ENCODE data around the gene CYP2J2.
"Not testable (repeated sequence)": the region's sequence is repeated elsewhere in the genome, so short reads cannot be mapped to it uniquely, and the experiment has no call there.

The CYP2J2 gene

DNA sequence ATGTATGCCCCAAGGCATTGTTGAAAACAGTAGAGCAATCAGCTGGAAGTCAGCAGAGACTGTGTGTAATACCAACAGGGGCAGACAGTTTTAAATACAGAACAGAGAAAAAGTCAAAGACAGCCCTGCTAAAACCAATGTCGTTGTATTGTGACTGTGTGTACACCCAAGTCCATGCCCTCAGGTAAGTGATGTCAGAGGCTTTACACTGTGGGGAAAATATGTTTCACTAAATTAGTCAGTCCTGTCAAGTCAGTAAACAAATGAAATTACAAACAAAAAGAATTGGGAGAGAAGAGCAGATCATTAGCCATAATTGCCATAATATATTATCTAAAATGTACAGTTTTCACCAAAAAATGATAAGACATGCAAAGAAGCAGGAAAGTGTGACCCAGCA is 2.4 kb upstream of the CYP2J2 start:
- no peak overlapping the region for H3K4me3 ChIP-seq (ENCODE audit: low read depth, low read length)
- no peak for DNase-seq (ENCODE audit: low read depth)
- no peak for TF ChIP-seq POLR2A (IDR thresholded peaks at IDR 0.05; ENCODE audit: extremely low read depth, insufficient read length)
- TF ChIP-seq MYC (IDR thresholded peaks at IDR 0.05; ENCODE audit: low read depth, low read length), result no peak
- TF ChIP-seq, protein P1, sequence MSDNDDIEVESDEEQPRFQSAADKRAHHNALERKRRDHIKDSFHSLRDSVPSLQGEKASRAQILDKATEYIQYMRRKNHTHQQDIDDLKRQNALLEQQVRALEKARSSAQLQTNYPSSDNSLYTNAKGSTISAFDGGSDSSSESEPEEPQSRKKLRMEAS (IDR thresholded peaks at IDR 0.05; ENCODE audit: low read depth, low read length), result no peak
- TF ChIP-seq, protein P2, sequence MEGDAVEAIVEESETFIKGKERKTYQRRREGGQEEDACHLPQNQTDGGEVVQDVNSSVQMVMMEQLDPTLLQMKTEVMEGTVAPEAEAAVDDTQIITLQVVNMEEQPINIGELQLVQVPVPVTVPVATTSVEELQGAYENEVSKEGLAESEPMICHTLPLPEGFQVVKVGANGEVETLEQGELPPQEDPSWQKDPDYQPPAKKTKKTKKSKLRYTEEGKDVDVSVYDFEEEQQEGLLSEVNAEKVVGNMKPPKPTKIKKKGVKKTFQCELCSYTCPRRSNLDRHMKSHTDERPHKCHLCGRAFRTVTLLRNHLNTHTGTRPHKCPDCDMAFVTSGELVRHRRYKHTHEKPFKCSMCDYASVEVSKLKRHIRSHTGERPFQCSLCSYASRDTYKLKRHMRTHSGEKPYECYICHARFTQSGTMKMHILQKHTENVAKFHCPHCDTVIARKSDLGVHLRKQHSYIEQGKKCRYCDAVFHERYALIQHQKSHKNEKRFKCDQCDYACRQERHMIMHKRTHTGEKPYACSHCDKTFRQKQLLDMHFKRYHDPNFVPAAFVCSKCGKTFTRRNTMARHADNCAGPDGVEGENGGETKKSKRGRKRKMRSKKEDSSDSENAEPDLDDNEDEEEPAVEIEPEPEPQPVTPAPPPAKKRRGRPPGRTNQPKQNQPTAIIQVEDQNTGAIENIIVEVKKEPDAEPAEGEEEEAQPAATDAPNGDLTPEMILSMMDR (IDR thresholded peaks at IDR 0.05; ENCODE audit: low read depth, low read length), result no peak

DNA sequence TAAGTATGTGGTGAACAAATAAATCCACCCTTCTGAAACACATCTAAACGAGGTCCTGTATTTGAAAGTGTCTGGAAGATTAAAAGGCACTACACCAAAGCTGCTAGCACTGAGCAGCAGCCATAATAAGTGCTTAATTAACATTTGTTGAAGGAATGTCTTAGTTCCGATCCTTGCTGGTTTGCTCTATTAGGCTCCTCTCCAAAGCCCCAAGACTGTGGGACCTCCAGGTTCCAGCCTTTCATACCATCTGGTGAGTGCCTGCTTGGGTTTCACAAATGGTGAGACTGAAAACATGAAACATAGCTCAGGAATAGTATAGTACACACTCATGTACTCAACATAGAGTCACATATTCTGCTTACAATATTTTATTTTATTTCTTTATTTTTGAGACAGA is 640 bp upstream of the CYP2J2 start:
- no peak overlapping the region for H3K4me3 ChIP-seq (ENCODE audit: low read depth, low read length)
- no peak for TF ChIP-seq MYC (IDR thresholded peaks at IDR 0.05; ENCODE audit: low read depth, low read length)
- TF ChIP-seq, protein P2 (IDR thresholded peaks at IDR 0.05; ENCODE audit: low read depth, low read length), result no peak
- DNase-seq (ENCODE audit: low read depth), result no peak

DNA sequence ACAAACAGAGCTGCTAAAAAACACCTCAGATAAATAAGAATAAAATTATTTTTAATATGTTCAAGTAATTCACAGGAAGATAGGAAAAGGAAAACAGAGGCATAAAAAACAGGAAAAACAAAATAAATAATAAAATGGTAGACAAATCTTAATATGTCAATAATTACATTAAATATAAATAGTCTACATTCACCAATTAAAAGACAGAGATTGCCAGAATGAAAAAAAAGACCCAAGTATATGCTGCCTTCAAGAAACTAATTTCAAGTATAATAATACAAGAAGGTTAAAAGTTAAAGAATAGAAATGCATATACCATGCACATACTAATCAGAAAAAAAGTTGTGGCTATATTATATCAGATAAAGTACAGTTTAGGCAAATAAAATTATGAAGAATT is 1.9 kb downstream of the CYP2J2 start:
- no peak overlapping the region for H3K4me3 ChIP-seq (ENCODE audit: low read depth, low read length)
- TF ChIP-seq MYC (IDR thresholded peaks at IDR 0.05; ENCODE audit: low read depth, low read length), result no peak
- TF ChIP-seq POLR2A (IDR thresholded peaks at IDR 0.05; ENCODE audit: extremely low read depth, insufficient read length), result no peak
- TF ChIP-seq, protein P2 (IDR thresholded peaks at IDR 0.05; ENCODE audit: low read depth, low read length), result no peak
- TF ChIP-seq, protein P1 (IDR thresholded peaks at IDR 0.05; ENCODE audit: low read depth, low read length), result no peak
- DNase-seq (ENCODE audit: low read depth), result no peak

DNA sequence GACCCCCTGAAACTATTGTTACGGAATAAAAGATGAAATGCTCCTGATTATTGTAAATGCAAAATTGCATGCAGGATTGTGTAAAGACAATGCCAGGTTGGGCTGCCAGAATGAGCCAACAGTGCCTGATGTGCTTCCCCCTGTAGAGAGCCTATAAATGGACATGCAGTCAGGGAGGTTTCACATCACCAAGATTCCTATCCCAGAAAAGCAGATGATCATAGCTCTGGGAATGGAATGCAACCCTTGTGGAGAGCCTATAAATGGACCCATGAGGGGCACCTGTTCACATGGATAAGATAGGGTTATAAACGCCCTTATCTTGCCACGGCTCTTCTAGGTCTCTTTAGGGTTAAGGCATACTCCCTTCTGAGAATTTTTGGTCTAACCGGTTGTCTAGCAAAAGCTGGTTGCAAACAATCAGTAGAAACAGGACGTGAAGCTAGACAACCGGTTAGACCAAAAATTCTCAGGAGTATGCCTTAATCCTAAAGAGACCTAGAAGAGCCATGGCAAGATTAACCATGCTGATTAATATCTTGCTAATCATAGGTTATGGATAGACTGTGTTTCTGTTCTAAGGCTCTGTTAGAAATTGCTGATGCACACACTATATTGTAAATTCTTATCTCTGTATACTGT is 5.2 kb downstream of the CYP2J2 start:
- not testable (repeated sequence) for DNase-seq (ENCODE audit: low read depth); H3K4me3 ChIP-seq (ENCODE audit: low read depth, low read length)

DNA sequence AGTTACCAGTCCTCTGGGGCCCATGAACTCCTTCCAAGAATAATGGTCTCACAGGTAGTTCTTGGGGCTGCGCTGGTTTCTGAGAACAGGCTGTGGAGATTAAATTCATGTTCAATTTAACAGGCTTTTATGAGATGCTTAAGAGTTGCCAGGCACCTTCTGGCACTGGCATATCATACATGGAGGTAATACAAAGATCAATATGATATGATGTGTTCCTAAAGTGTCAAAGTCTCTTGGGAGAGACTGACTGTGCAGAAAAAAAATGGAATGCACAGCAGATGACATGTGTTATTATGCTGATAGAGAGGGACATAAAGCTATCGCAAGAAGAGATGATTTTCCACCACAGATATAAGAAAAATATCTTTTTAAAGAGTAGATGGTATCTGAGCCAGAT is 6.8 kb downstream of the CYP2J2 start:
- H3K4me3 ChIP-seq (ENCODE audit: low read depth, low read length), result no peak overlapping the region
- DNase-seq (ENCODE audit: low read depth), result no peak
- TF ChIP-seq, protein P2 (IDR thresholded peaks at IDR 0.05; ENCODE audit: low read depth, low read length), result no peak
- TF ChIP-seq POLR2A (IDR thresholded peaks at IDR 0.05; ENCODE audit: extremely low read depth, insufficient read length) (no peak), MYC (IDR thresholded peaks at IDR 0.05; ENCODE audit: low read depth, low read length) (no peak)
- TF ChIP-seq, protein P1 (IDR thresholded peaks at IDR 0.05; ENCODE audit: low read depth, low read length), result no peak

DNA sequence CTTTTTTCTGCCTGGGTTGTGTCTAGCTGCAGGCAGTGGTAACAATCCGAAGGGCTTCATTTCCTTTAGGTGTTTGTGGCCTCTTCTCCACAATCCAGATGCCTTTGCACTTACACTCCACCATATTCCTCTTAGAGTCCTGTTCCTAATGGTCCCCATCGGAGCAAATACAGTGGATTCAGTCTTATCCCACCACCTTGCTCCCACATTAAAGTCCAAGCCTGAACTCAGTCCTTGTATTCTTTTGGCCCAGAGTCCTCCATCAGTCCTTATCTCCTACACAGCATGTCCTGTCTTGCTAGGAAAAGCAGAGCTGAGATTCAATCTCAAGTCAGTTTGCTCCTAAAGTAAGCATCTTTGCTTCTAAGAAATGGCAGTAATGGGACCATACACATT is 8.8 kb downstream of the CYP2J2 start:
- H3K4me3 ChIP-seq (ENCODE audit: low read depth, low read length), result no peak overlapping the region
- no peak for DNase-seq (ENCODE audit: low read depth)
- TF ChIP-seq, protein P1 (IDR thresholded peaks at IDR 0.05; ENCODE audit: low read depth, low read length), result no peak
- TF ChIP-seq MYC (IDR thresholded peaks at IDR 0.05; ENCODE audit: low read depth, low read length), result no peak
- TF ChIP-seq POLR2A (IDR thresholded peaks at IDR 0.05; ENCODE audit: extremely low read depth, insufficient read length), result no peak
- TF ChIP-seq, protein P2 (IDR thresholded peaks at IDR 0.05; ENCODE audit: low read depth, low read length), result no peak
